Astrocyte (in vitro differentiated cells and primary cell): ENCODE data around the gene THPO. TPM values are rescaled to one million over a fixed set of nuclear protein-coding genes. Genes with fewer than 3 reads are reported as not detected.
A peak's percentile ranks its signal among the peaks of the same experiment; 100 is the strongest.

Experiments used
- DNase-seq: peaks from one replicate; pipeline ENCODE4 v3.0.0-alpha.2; 2010; ENCODE audit warnings: low read depth
- FAIRE-seq: peaks from 2 replicates; lab custom pipeline; 2011; peaks lifted over from hg19 to GRCh38; lab: Jason Lieb, UNC
- H2AFZ ChIP-seq: 2 replicates; pipeline ENCODE4 v1.6.0; 2012; ENCODE audit warnings: low read depth, low read length, inconsistent platforms
- H3K27ac ChIP-seq: 2 replicates; pipeline ENCODE4 v1.5.1; 2011; ENCODE audit warnings: low read depth, low read length, inconsistent platforms
- H3K27me3 ChIP-seq: 2 replicates; pipeline ENCODE4 v1.6.0; 2011; ENCODE audit warnings: low read length, inconsistent platforms; ENCODE audit not compliant: insufficient read depth
- H3K36me3 ChIP-seq: 2 replicates; pipeline ENCODE4 v1.5.1; 2011; ENCODE audit warnings: low read length, inconsistent platforms; ENCODE audit not compliant: insufficient read depth
- H3K4me1 ChIP-seq: 2 replicates; pipeline ENCODE4 v1.5.1; 2011; ENCODE audit warnings: low read length, inconsistent platforms; ENCODE audit not compliant: insufficient read depth
- H3K4me2 ChIP-seq: 2 replicates; pipeline ENCODE4 v1.6.0; 2012; ENCODE audit warnings: low read length, inconsistent platforms
- H3K4me3 ChIP-seq: 2 replicates; pipeline ENCODE4 v1.5.1; 2011; ENCODE audit warnings: low read depth, mild to moderate bottlenecking, low read length, inconsistent platforms; ENCODE audit not compliant: insufficient read depth
- H3K79me2 ChIP-seq: 2 replicates; pipeline ENCODE4 v1.6.0; 2012; ENCODE audit warnings: mild to moderate bottlenecking, low read length, inconsistent platforms; ENCODE audit not compliant: insufficient read depth
- H3K9ac ChIP-seq: 2 replicates; pipeline ENCODE4 v1.6.0; 2012; ENCODE audit warnings: mild to moderate bottlenecking, low read length, inconsistent platforms
- H3K9me3 ChIP-seq: 2 replicates; pipeline ENCODE4 v1.5.1; 2012; ENCODE audit warnings: low read depth, mild to moderate bottlenecking, low read length, inconsistent platforms; ENCODE audit not compliant: insufficient read depth
- H4K20me1 ChIP-seq: 2 replicates; pipeline ENCODE4 v1.6.0; 2012; ENCODE audit warnings: low read length, inconsistent platforms; ENCODE audit not compliant: insufficient read depth
- H3K27ac Mint-ChIP-seq: one replicate; pipeline ENCODE4 v1.8.0; 2021; ENCODE audit warnings: mild to moderate bottlenecking, mixed read lengths; ENCODE audit not compliant: unreplicated experiment
- H3K27me3 Mint-ChIP-seq: one replicate; pipeline ENCODE4 v1.8.0; 2021; ENCODE audit warnings: low read depth, mixed read lengths; ENCODE audit not compliant: unreplicated experiment
- H3K36me3 Mint-ChIP-seq: one replicate; pipeline ENCODE4 v1.8.0; 2021; ENCODE audit warnings: low read depth, mixed read lengths; ENCODE audit not compliant: unreplicated experiment
- H3K4me1 Mint-ChIP-seq: one replicate; pipeline ENCODE4 v1.8.0; 2021; ENCODE audit warnings: low read depth, mixed read lengths; ENCODE audit not compliant: unreplicated experiment
- H3K4me3 Mint-ChIP-seq: one replicate; pipeline ENCODE4 v1.8.0; 2021; ENCODE audit warnings: mild to moderate bottlenecking, moderate library complexity, mixed read lengths; ENCODE audit not compliant: unreplicated experiment
- H3K9me3 Mint-ChIP-seq: one replicate; pipeline ENCODE4 v1.8.0; 2021; ENCODE audit warnings: mild to moderate bottlenecking, mixed read lengths; ENCODE audit not compliant: unreplicated experiment
- EZH2 ChIP-seq: IDR thresholded peaks from 2 replicates; pipeline ENCODE4 v1.6.1; 2012; ENCODE audit warnings: mild to moderate bottlenecking, low read length, inconsistent platforms; ENCODE audit not compliant: insufficient read depth
- total RNA-seq: library from RNA; stranded (reverse); gene quantifications from 2 replicates; pipeline ENCODE4 v1.2.1, GENCODE V29; 2021
- TF ChIP-seq, protein P1 (sequence below): IDR thresholded peaks from 2 replicates; pipeline ENCODE4 v1.5.1; 2011; ENCODE audit warnings: low read depth, mild to moderate bottlenecking, inconsistent platforms, low read length, moderate library complexity; ENCODE audit not compliant: insufficient read depth

THPO gene
- total RNA-seq, 1 donor from 2014 or later = 0.25 TPM

DNA sequence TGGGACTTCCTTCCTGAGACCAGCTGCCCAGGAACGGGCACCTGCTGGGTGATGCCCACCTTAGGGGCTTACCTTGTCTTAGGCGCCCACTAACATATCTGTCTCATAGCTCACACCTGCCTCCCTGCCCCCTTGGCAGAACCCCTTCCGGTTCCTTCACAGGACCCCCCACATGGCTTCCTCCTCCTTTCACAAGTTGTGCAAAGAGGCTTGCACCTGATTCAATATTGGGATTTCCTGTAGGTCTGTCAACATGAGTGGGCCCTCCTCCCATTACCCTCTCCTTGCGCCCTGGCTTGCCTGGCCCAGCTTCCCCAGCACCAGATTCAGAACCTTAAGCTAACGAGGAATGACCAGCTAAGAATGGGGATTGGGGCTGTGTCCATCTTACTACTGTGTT lies 633 bp downstream of the THPO start:
- Histone ChIP-seq H3K27ac (no peak overlapping the region), H3K36me3 (no peaks in the 10 kb centered on the region), H3K9me3 (no peaks in the 10 kb centered on the region), H3K9ac (no peak overlapping the region), H3K4me2 (no peak overlapping the region), H2AFZ (no peak overlapping the region), H3K27me3 (peaks cover 50% of the 10 kb centered on the region), H4K20me1 (no peaks in the 10 kb centered on the region), H3K4me1 (peaks cover 9% of the 10 kb centered on the region), H3K4me3 (no peak overlapping the region), H3K79me2 (no peaks in the 10 kb centered on the region)
- Mint-ChIP-seq H3K4me3 (no peak overlapping the region), H3K27me3 (peaks cover 44% of the 10 kb centered on the region), H3K27ac (no peak overlapping the region), H3K4me1 (peaks cover 25% of the 10 kb centered on the region), H3K36me3 (peaks cover 4% of the 10 kb centered on the region), H3K9me3 (no peaks in the 10 kb centered on the region)
- DNase-seq = no peak
- FAIRE-seq = no peak
- TF ChIP-seq, protein P1, sequence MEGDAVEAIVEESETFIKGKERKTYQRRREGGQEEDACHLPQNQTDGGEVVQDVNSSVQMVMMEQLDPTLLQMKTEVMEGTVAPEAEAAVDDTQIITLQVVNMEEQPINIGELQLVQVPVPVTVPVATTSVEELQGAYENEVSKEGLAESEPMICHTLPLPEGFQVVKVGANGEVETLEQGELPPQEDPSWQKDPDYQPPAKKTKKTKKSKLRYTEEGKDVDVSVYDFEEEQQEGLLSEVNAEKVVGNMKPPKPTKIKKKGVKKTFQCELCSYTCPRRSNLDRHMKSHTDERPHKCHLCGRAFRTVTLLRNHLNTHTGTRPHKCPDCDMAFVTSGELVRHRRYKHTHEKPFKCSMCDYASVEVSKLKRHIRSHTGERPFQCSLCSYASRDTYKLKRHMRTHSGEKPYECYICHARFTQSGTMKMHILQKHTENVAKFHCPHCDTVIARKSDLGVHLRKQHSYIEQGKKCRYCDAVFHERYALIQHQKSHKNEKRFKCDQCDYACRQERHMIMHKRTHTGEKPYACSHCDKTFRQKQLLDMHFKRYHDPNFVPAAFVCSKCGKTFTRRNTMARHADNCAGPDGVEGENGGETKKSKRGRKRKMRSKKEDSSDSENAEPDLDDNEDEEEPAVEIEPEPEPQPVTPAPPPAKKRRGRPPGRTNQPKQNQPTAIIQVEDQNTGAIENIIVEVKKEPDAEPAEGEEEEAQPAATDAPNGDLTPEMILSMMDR = no peak
- no peak for TF ChIP-seq EZH2

DNA sequence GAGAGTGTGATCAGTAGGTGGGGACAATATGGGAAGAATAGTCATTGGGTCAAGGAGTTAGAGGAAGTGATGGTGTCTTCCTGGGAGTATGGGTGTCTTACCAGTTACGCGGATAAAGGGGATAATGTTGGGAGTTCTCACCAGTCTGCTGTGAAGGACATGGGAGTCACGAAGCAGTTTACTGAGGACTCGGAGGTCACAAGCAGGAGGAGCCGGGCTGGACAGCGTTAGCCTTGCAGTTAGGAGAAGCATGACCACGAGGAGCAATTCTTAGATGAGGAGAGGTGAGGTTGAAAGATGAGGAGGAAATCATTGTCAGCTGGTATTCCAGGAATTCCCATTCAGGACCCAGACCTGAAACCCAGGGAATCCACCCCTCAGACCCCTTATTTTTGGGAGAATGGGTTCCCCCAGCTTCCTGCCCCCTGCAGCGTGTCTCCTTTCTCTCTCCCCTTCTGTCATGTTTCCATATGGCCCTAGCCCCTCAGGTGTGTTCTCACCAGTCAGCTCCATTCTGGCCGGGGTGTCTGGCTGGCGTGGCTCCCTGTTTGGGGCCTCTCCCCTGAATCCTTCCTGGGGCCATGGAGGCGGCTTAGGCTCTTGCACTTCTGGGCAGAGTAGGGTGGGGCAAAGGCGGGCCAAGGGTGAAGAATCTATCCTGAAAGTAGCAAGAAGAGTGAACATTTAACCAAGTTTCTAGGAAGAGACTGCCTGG lies 2.1 kb downstream of the THPO start:
- no peak overlapping the region for H2AFZ ChIP-seq
- no peak overlapping the region for H3K4me3 ChIP-seq
- H3K27me3 Mint-ChIP-seq = peaks cover 40% of the 10 kb centered on the region
- no peaks in the 10 kb centered on the region for H3K9me3 Mint-ChIP-seq
- H4K20me1 ChIP-seq = peaks cover 5% of the 10 kb centered on the region
- no peak for TF ChIP-seq EZH2
- TF ChIP-seq, protein P1 = no peak
- peaks cover 38% of the 10 kb centered on the region for H3K4me1 Mint-ChIP-seq
- no peak overlapping the region for H3K4me3 Mint-ChIP-seq
- H3K36me3 Mint-ChIP-seq = peaks cover 4% of the 10 kb centered on the region
- H3K9me3 ChIP-seq = no peaks in the 10 kb centered on the region
- no peak overlapping the region for H3K27ac Mint-ChIP-seq
- H3K27me3 ChIP-seq = peaks cover 36% of the 10 kb centered on the region
- no peak overlapping the region for H3K27ac ChIP-seq
- DNase-seq = no peak
- H3K9ac ChIP-seq = no peak overlapping the region
- FAIRE-seq = no peak
- H3K4me1 ChIP-seq = peaks cover 16% of the 10 kb centered on the region
- no peak overlapping the region for H3K4me2 ChIP-seq
- no peaks in the 10 kb centered on the region for H3K79me2 ChIP-seq
- H3K36me3 ChIP-seq = no peaks in the 10 kb centered on the region

DNA sequence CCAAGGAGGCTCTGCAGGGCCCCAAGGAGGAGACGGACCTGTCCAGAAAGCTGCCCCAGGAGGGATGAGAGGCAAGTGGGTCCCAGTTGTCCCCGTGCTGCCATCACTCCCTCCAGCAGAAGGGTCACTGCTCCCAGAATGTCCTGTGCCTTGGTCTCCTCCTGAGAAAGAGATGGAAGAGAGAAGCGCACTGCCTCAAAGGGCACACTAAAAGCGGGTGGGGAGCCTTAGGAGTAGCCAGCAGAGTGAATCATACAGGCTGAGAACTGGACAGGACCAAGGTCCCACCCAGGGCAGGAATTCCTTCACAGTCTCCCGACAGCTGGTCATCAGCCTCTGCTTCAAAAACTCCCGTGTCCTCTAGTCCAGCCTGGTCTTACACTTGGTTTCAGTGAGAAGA lies 4.6 kb downstream of the THPO start:
- peaks cover 21% of the 10 kb centered on the region for H3K27me3 ChIP-seq
- Mint-ChIP-seq H3K9me3 (no peaks in the 10 kb centered on the region), H3K36me3 (peaks cover 10% of the 10 kb centered on the region), H3K27ac (no peak overlapping the region), H3K27me3 (peaks cover 28% of the 10 kb centered on the region), H3K4me1 (peaks cover 34% of the 10 kb centered on the region), H3K4me3 (no peak overlapping the region)
- H3K9me3 ChIP-seq = no peaks in the 10 kb centered on the region
- H3K79me2 ChIP-seq = no peaks in the 10 kb centered on the region
- TF ChIP-seq EZH2 = no peak
- peak; percentile 33 for DNase-seq
- H3K36me3 ChIP-seq = no peaks in the 10 kb centered on the region
- no peak for FAIRE-seq
- peaks cover 18% of the 10 kb centered on the region for H4K20me1 ChIP-seq
- H3K9ac ChIP-seq = no peak overlapping the region
- no peak overlapping the region for H3K27ac ChIP-seq
- H3K4me1 ChIP-seq = peaks cover 23% of the 10 kb centered on the region
- H3K4me2 ChIP-seq = no peak overlapping the region
- no peak overlapping the region for H3K4me3 ChIP-seq
- no peak overlapping the region for H2AFZ ChIP-seq
